Transverse colon (tissue), 4 donors: ENCODE measurements around the gene TCERG1L. TPM values are rescaled to one million over a fixed set of nuclear protein-coding genes. Genes with fewer than 3 reads are reported as not detected.

ENCODE experiments used
- DNase-seq: peaks from one replicate; pipeline ENCODE4 v3.0.0-alpha.2; 2019
- H3K27ac ChIP-seq, 4 donors: fragments of 200-600 bp; sonication (generic); 2 replicates each; pipeline ENCODE4 v1.5.1; 2016 to 2018; ENCODE audit warnings: inconsistent platforms in 4 of 4
- H3K27me3 ChIP-seq: fragments of 200-600 bp; sonication (generic); 2 replicates; pipeline ENCODE4 v1.5.1; 2017; ENCODE audit warnings: inconsistent platforms
- H3K36me3 ChIP-seq, 4 donors: fragments of 200-600 bp; sonication (generic); 2 replicates each; pipeline ENCODE4 v1.5.1; 2017 to 2019; ENCODE audit warnings: inconsistent platforms in 4 of 4
- H3K4me1 ChIP-seq, 4 donors: fragments of 200-600 bp; sonication (generic); 2 replicates each; pipeline ENCODE4 v1.5.1; 2017 to 2020; ENCODE audit warnings: inconsistent platforms in 4 of 4
- H3K4me3 ChIP-seq, 4 donors: fragments of 200-600 bp; sonication (generic); 1 replicate in 1 of 4; 2 replicates in 3 of 4; pipeline versions ENCODE4 v1.5.1 to v1.6.1; 2017 to 2019; ENCODE audit warnings: inconsistent platforms in 4 of 4
- H3K9me3 ChIP-seq, 2 donors: fragments of 200-600 bp; sonication (generic); 2 replicates each; pipeline ENCODE4 v1.5.1; 2017 to 2019; ENCODE audit warnings: inconsistent platforms in 2 of 2
- CTCF ChIP-seq, 5 experiments: fragments of 200-600 bp in 3 of 5; fragments of 450-650 bp in 2 of 5; sonication (generic) in 3 of 5; IDR thresholded peaks; 1 replicate in 2 of 5; 2 replicates in 3 of 5; pipeline ENCODE4 v1.5.1; 2016 to 2017; ENCODE audit warnings: antibody characterized with exemption in 5 of 5, inconsistent platforms in 3 of 5, mild to moderate bottlenecking in 2 of 5, moderate library complexity in 1 of 5
- EP300 ChIP-seq: sonication (generic); formaldehyde crosslinking; IDR thresholded peaks from one replicate; pipeline ENCODE4 v1.6.1; 2017; ENCODE audit warnings: antibody characterized with exemption, low read depth
- POLR2A ChIP-seq: fragments of 450-650 bp; IDR thresholded peaks from one replicate; pipeline ENCODE4 v1.6.1; 2016; ENCODE audit warnings: antibody characterized with exemption, mild to moderate bottlenecking, moderate library complexity
- POLR2AphosphoS5 ChIP-seq, 3 donors: sonication (generic); formaldehyde crosslinking; IDR thresholded peaks; one replicate each; pipeline ENCODE4 v1.6.1; 2016; ENCODE audit warnings: antibody characterized with exemption in 3 of 3
- WGBS, 2 donors: methylation state at CpG; one replicate each; pipeline ENCODE4 v1.1.5; 2018; ENCODE audit warnings: low coverage in 1 of 2; 5-methylcytosine and 5-hydroxymethylcytosine counted together
- in situ Hi-C, 4 donors: fragments of 200-750 bp; cut with MboI; loops; one replicate each; pipeline versions ENCODE4 v1.15.0 to v1.15.1; 2017; ENCODE audit warnings: low sequenced_read_pairs in 3 of 4, low pct_ligation_motif_present in 1 of 4, low pct_unique_long_range_greater_than_20kb in 1 of 4
- intact Hi-C: fragments of 100-400 bp; cut with DNase I; formaldehyde crosslinking; loops from one replicate; pipeline ENCODE4 v1.15.1; 2023; ENCODE audit warnings: low total_unique reads
- total RNA-seq, 4 donors: library from RNA; depleted of rRNA; stranded (reverse); fragments of >200 nt; gene quantifications; one replicate each; pipeline ENCODE4 v1.1.0, GENCODE V29; 2016

The TCERG1L gene
- total RNA-seq, 4 donors from 2014 or later = 0.16 TPM; not detected in 3

GRCh38 chr10:131206111-131206995 is 105.2 kb downstream of the TCERG1L start:
- no peaks in the 10 kb centered on the region for H3K4me1 ChIP-seq
- H3K4me3 ChIP-seq = no peak overlapping the region
- no peaks in the 10 kb centered on the region for H3K36me3 ChIP-seq
- H3K9me3 ChIP-seq = no peaks in the 10 kb centered on the region
- 82 to 84% methylated on average over 9 to 26 of the region's 26 CpGs for WGBS, 2 donors
- in situ Hi-C loops = no loop called here
- no peak for DNase-seq
- H3K27ac ChIP-seq = no peak overlapping the region
- intact Hi-C loops = no loop called here
- TF ChIP-seq EP300 (no peak), CTCF (IDR thresholded peaks at IDR 0.05) (no peak), POLR2A (no peak), POLR2AphosphoS5 (IDR thresholded peaks at IDR 0.05) (no peak)
- no peaks in the 10 kb centered on the region for H3K27me3 ChIP-seq

GRCh38 chr10:131205556-131205955 is 106.0 kb downstream of the TCERG1L start:
- no peaks in the 10 kb centered on the region for H3K4me1 ChIP-seq
- no peak for DNase-seq

GRCh38 chr10:131204406-131205152 is 106.9 kb downstream of the TCERG1L start:
- WGBS, 2 donors = 60 to 86% methylated on average over 2 to 11 of the region's 11 CpGs
- TF ChIP-seq EP300 (no peak), CTCF (IDR thresholded peaks at IDR 0.05) (no peak), POLR2AphosphoS5 (IDR thresholded peaks at IDR 0.05) (no peak), POLR2A (no peak)
- Histone ChIP-seq H3K4me3 (no peak overlapping the region), H3K27me3 (no peaks in the 10 kb centered on the region), H3K27ac (no peak overlapping the region), H3K4me1 (no peaks in the 10 kb centered on the region), H3K9me3 (no peaks in the 10 kb centered on the region), H3K36me3 (no peaks in the 10 kb centered on the region)
- DNase-seq = no peak
- in situ Hi-C loops = no loop called here
- intact Hi-C loops = no loop called here

More at GRCh38 chr10:131205556-131205955, 106.0 kb downstream of the TCERG1L start:
- Histone ChIP-seq H3K4me3 (no peak overlapping the region), H3K27me3 (no peaks in the 10 kb centered on the region), H3K27ac (no peak overlapping the region), H3K36me3 (no peaks in the 10 kb centered on the region), H3K9me3 (no peaks in the 10 kb centered on the region)
- TF ChIP-seq POLR2A (no peak), POLR2AphosphoS5 (IDR thresholded peaks at IDR 0.05) (no peak)
- 85 to 86% methylated on average over 4 to 9 of the region's 9 CpGs for WGBS, 2 donors
- intact Hi-C loops (no loop called here), in situ Hi-C loops (no loop called here)

GRCh38 chr10:131203456-131204357 is 107.8 kb downstream of the TCERG1L start:
- Histone ChIP-seq H3K4me3 (no peak overlapping the region), H3K27ac (no peak overlapping the region), H3K36me3 (no peaks in the 10 kb centered on the region), H3K4me1 (no peaks in the 10 kb centered on the region), H3K9me3 (no peaks in the 10 kb centered on the region), H3K27me3 (no peaks in the 10 kb centered on the region)
- in situ Hi-C loops (no loop called here), intact Hi-C loops (no loop called here)
- WGBS, 2 donors = 83 to 87% methylated on average over 8 to 22 of the region's 22 CpGs
- no peak for DNase-seq
- TF ChIP-seq CTCF (IDR thresholded peaks at IDR 0.05) = no peak
- no peak for TF ChIP-seq POLR2A
- TF ChIP-seq EP300 = no peak
